ENCODE results near the gene MPP4. TPM values are rescaled to one million over a fixed set of nuclear protein-coding genes. Genes with fewer than 3 reads are reported as not detected.

Gene MPP4
- total RNA-seq, 2 experiments from 2014 or later = not detected

- Mint-ChIP-seq H3K9me3 (no peaks in the 10 kb centered on the region), H3K4me1 (peaks cover 11% of the 10 kb centered on the region), H3K4me3 (no peak overlapping the region), H3K36me3 (peaks cover 12% of the 10 kb centered on the region), H3K27me3 (no peaks in the 10 kb centered on the region), H3K27ac (no peak overlapping the region)
- POLR2A ChIA-PET = interaction anchor here (0.6 to 0.7 kb wide), 2 partner anchors 10 to 997 kb away, joined by 3 read pairs; partner anchors contain the start of gene FAM117B
- ATAC-seq (ENCODE audit: low read depth) (no peak), DNase-seq (no peak)
These were observed 60.1 kb downstream of the MPP4 start for GRCh38 chr2:201638326-201638725.

- H3K9me3 Mint-ChIP-seq = peaks cover 2% of the 10 kb centered on the region
- peaks cover 23% of the 10 kb centered on the region for H3K36me3 Mint-ChIP-seq
- H3K27ac Mint-ChIP-seq = no peak overlapping the region
- DNase-seq (no peak), ATAC-seq (ENCODE audit: low read depth) (no peak)
- no peaks in the 10 kb centered on the region for H3K27me3 Mint-ChIP-seq
- POLR2A ChIA-PET = no interaction called here
- H3K4me1 Mint-ChIP-seq = no peaks in the 10 kb centered on the region
- no peak overlapping the region for H3K4me3 Mint-ChIP-seq
These were observed 64.7 kb downstream of the MPP4 start for GRCh38 chr2:201633661-201634249.

- DNase-seq (no peak), ATAC-seq (ENCODE audit: low read depth) (no peak)
- Mint-ChIP-seq H3K27me3 (no peaks in the 10 kb centered on the region), H3K9me3 (peaks cover 2% of the 10 kb centered on the region), H3K4me1 (no peaks in the 10 kb centered on the region), H3K27ac (no peak overlapping the region), H3K36me3 (peaks cover 19% of the 10 kb centered on the region), H3K4me3 (no peak overlapping the region)
- POLR2A ChIA-PET = no interaction called here
These were observed 67.4 kb downstream of the MPP4 start for GRCh38 chr2:201631041-201631440.

- H3K9me3 Mint-ChIP-seq = peaks cover 2% of the 10 kb centered on the region
- no peaks in the 10 kb centered on the region for H3K4me1 Mint-ChIP-seq
- ATAC-seq (ENCODE audit: low read depth) (no peak), DNase-seq (no peak)
- no peak overlapping the region for H3K27ac Mint-ChIP-seq
- H3K4me3 Mint-ChIP-seq = no peak overlapping the region
- H3K36me3 Mint-ChIP-seq = peaks cover 19% of the 10 kb centered on the region
- POLR2A ChIA-PET = no interaction called here
- H3K27me3 Mint-ChIP-seq = no peaks in the 10 kb centered on the region
These were observed 67.9 kb downstream of the MPP4 start for GRCh38 chr2:201630577-201630976.

- DNase-seq (no peak), ATAC-seq (ENCODE audit: low read depth) (no peak)
- Mint-ChIP-seq H3K36me3 (peaks cover 17% of the 10 kb centered on the region), H3K27me3 (no peaks in the 10 kb centered on the region), H3K4me1 (no peaks in the 10 kb centered on the region), H3K27ac (no peak overlapping the region), H3K9me3 (peaks cover 2% of the 10 kb centered on the region), H3K4me3 (no peak overlapping the region)
- POLR2A ChIA-PET = no interaction called here
These were observed 69.9 kb downstream of the MPP4 start for GRCh38 chr2:201628545-201628944.

GRCh38 chr2:201622306-201622970 lies 76.0 kb downstream of the MPP4 start:
- Mint-ChIP-seq H3K9me3 (no peaks in the 10 kb centered on the region), H3K27ac (no peak overlapping the region), H3K27me3 (no peaks in the 10 kb centered on the region), H3K4me3 (no peak overlapping the region), H3K4me1 (no peaks in the 10 kb centered on the region), H3K36me3 (peaks cover 17% of the 10 kb centered on the region)
- ATAC-seq (ENCODE audit: low read depth) (no peak), DNase-seq (no peak)
- POLR2A ChIA-PET = no interaction called here

GRCh38 chr2:201621293-201621999 lies 77.0 kb downstream of the MPP4 start:
- H3K27me3 Mint-ChIP-seq = no peaks in the 10 kb centered on the region
- no peak for DNase-seq
- no peak for ATAC-seq (ENCODE audit: low read depth)
- POLR2A ChIA-PET = no interaction called here
- H3K4me3 Mint-ChIP-seq = no peak overlapping the region
- peaks cover 15% of the 10 kb centered on the region for H3K36me3 Mint-ChIP-seq
- no peaks in the 10 kb centered on the region for H3K4me1 Mint-ChIP-seq
- H3K27ac Mint-ChIP-seq = no peak overlapping the region
- H3K9me3 Mint-ChIP-seq = no peaks in the 10 kb centered on the region

GRCh38 chr2:201618744-201619662 lies 79.4 kb downstream of the MPP4 start:
- Mint-ChIP-seq H3K4me3 (no peak overlapping the region), H3K36me3 (peaks cover 10% of the 10 kb centered on the region), H3K4me1 (no peaks in the 10 kb centered on the region), H3K27me3 (peaks cover 5% of the 10 kb centered on the region), H3K27ac (no peak overlapping the region), H3K9me3 (no peaks in the 10 kb centered on the region)
- DNase-seq (peak; percentile 33), ATAC-seq (ENCODE audit: low read depth) (no peak)
- POLR2A ChIA-PET = no interaction called here

- H3K36me3 Mint-ChIP-seq = peaks cover 3% of the 10 kb centered on the region
- no peak overlapping the region for H3K27ac Mint-ChIP-seq
- H3K4me1 Mint-ChIP-seq = no peaks in the 10 kb centered on the region
- DNase-seq (no peak), ATAC-seq (ENCODE audit: low read depth) (no peak)
- H3K9me3 Mint-ChIP-seq = peaks cover 3% of the 10 kb centered on the region
- no peak overlapping the region for H3K4me3 Mint-ChIP-seq
- POLR2A ChIA-PET = no interaction called here
- H3K27me3 Mint-ChIP-seq = peaks cover 28% of the 10 kb centered on the region
These were observed 90.4 kb downstream of the MPP4 start for GRCh38 chr2:201608021-201608420.

- peaks cover 3% of the 10 kb centered on the region for H3K36me3 Mint-ChIP-seq
- H3K4me1 Mint-ChIP-seq = no peaks in the 10 kb centered on the region
- POLR2A ChIA-PET = no interaction called here
- peaks cover 29% of the 10 kb centered on the region for H3K27me3 Mint-ChIP-seq
- peaks cover 3% of the 10 kb centered on the region for H3K9me3 Mint-ChIP-seq
- ATAC-seq (ENCODE audit: low read depth) (no peak), DNase-seq (no peak)
- no peak overlapping the region for H3K4me3 Mint-ChIP-seq
- no peak overlapping the region for H3K27ac Mint-ChIP-seq
These were observed 90.9 kb downstream of the MPP4 start for GRCh38 chr2:201607568-201607967.

- Mint-ChIP-seq H3K27ac (no peak overlapping the region), H3K27me3 (peaks cover 30% of the 10 kb centered on the region), H3K4me3 (no peak overlapping the region), H3K9me3 (peaks cover 4% of the 10 kb centered on the region), H3K36me3 (no peaks in the 10 kb centered on the region), H3K4me1 (no peaks in the 10 kb centered on the region)
- POLR2A ChIA-PET = no interaction called here
- DNase-seq (no peak), ATAC-seq (ENCODE audit: low read depth) (no peak)
These were observed 97.5 kb downstream of the MPP4 start for GRCh38 chr2:201600906-201601305.

- H3K27ac Mint-ChIP-seq = no peak overlapping the region
- ATAC-seq (ENCODE audit: low read depth) (no peak), DNase-seq (no peak)
- POLR2A ChIA-PET = no interaction called here
- no peaks in the 10 kb centered on the region for H3K36me3 Mint-ChIP-seq
- H3K27me3 Mint-ChIP-seq = peaks cover 15% of the 10 kb centered on the region
- H3K4me1 Mint-ChIP-seq = no peaks in the 10 kb centered on the region
- H3K9me3 Mint-ChIP-seq = peaks cover 5% of the 10 kb centered on the region
- H3K4me3 Mint-ChIP-seq = no peak overlapping the region
These were observed 101.0 kb downstream of the MPP4 start for GRCh38 chr2:201597397-201597796.

Measured in activated naive CD8-positive, alpha-beta T cell treated with anti-CD3 and anti-CD28 coated beads, Interleukin-2, amount 10 ng/mL, durations not matched to agents 7 days and 5 days (primary cell).